ENCODE data around the gene UQCR11.
A peak's percentile ranks its signal among the peaks of the same experiment; 100 is the strongest.

UQCR11 gene

GRCh38 chr19:1631557-1632100 is 26.4 kb upstream of the UQCR11 start:
- no peak overlapping the region for H3K4me3 ChIP-seq
- peaks cover 53% of the 10 kb centered on the region for H3K36me3 ChIP-seq (ENCODE audit: insufficient read depth, low read length)

GRCh38 chr19:1630811-1631210 is 25.5 kb upstream of the UQCR11 start:
- no peak overlapping the region for H3K27ac ChIP-seq
- H3K9ac ChIP-seq (ENCODE audit: insufficient read length): no peak overlapping the region
- DNase-seq (ENCODE audit: low read depth, low spot score): no peak
- TF ChIP-seq POLR2AphosphoS5 (IDR thresholded peaks at IDR 0.05; ENCODE audit: borderline replicate concordance, low read depth, low read length) (no peak), FOXP2 (optimal IDR thresholded peaks at IDR 0.05; ENCODE audit: control extremely low read depth, extremely low read length, insufficient read depth) (no peak), EZH2 (IDR thresholded peaks at IDR 0.05) (no peak)
- peaks cover 50% of the 10 kb centered on the region for H3K36me3 ChIP-seq (ENCODE audit: insufficient read depth, low read length)
- no peaks in the 10 kb centered on the region for H3K9me3 ChIP-seq (ENCODE audit: low read depth, low read length)
- no peak overlapping the region for H3K4me3 ChIP-seq

More at GRCh38 chr19:1631557-1632100, 26.4 kb upstream of the UQCR11 start:
- H3K9me3 ChIP-seq (ENCODE audit: low read depth, low read length): no peaks in the 10 kb centered on the region
- no peak for TF ChIP-seq POLR2AphosphoS5 (IDR thresholded peaks at IDR 0.05; ENCODE audit: borderline replicate concordance, low read depth, low read length)
- no peak for TF ChIP-seq EZH2 (IDR thresholded peaks at IDR 0.05)
- TF ChIP-seq FOXP2 (optimal IDR thresholded peaks at IDR 0.05; ENCODE audit: control extremely low read depth, extremely low read length, insufficient read depth): no peak
- DNase-seq (ENCODE audit: low read depth, low spot score): no peak
- no peak overlapping the region for H3K27ac ChIP-seq
- H3K9ac ChIP-seq (ENCODE audit: insufficient read length): no peak overlapping the region

GRCh38 chr19:1630012-1630411 is 24.8 kb upstream of the UQCR11 start:
- no peak overlapping the region for H3K9ac ChIP-seq (ENCODE audit: insufficient read length)
- TF ChIP-seq EZH2 (IDR thresholded peaks at IDR 0.05) (no peak), POLR2AphosphoS5 (IDR thresholded peaks at IDR 0.05; ENCODE audit: borderline replicate concordance, low read depth, low read length) (no peak), FOXP2 (optimal IDR thresholded peaks at IDR 0.05; ENCODE audit: control extremely low read depth, extremely low read length, insufficient read depth) (no peak)

GRCh38 chr19:1629256-1629808 is 24.1 kb upstream of the UQCR11 start:
- H3K27ac ChIP-seq: no peak overlapping the region
- H3K36me3 ChIP-seq (ENCODE audit: insufficient read depth, low read length): peaks cover 47% of the 10 kb centered on the region
- TF ChIP-seq EZH2 (IDR thresholded peaks at IDR 0.05) (no peak), POLR2AphosphoS5 (IDR thresholded peaks at IDR 0.05; ENCODE audit: borderline replicate concordance, low read depth, low read length) (no peak), FOXP2 (optimal IDR thresholded peaks at IDR 0.05; ENCODE audit: control extremely low read depth, extremely low read length, insufficient read depth) (no peak)
- DNase-seq (ENCODE audit: low read depth, low spot score): no peak
- H3K9me3 ChIP-seq (ENCODE audit: low read depth, low read length): no peaks in the 10 kb centered on the region
- no peak overlapping the region for H3K4me3 ChIP-seq
- no peak overlapping the region for H3K9ac ChIP-seq (ENCODE audit: insufficient read length)

More at GRCh38 chr19:1630012-1630411, 24.8 kb upstream of the UQCR11 start:
- no peaks in the 10 kb centered on the region for H3K9me3 ChIP-seq (ENCODE audit: low read depth, low read length)
- no peak overlapping the region for H3K27ac ChIP-seq
- H3K36me3 ChIP-seq (ENCODE audit: insufficient read depth, low read length): peaks cover 47% of the 10 kb centered on the region
- H3K4me3 ChIP-seq: no peak overlapping the region
- no peak for DNase-seq (ENCODE audit: low read depth, low spot score)

- Histone ChIP-seq H3K36me3 (ENCODE audit: insufficient read depth, low read length) (peaks cover 46% of the 10 kb centered on the region), H3K9ac (ENCODE audit: insufficient read length) (no peak overlapping the region), H3K27ac (no peak overlapping the region), H3K9me3 (ENCODE audit: low read depth, low read length) (no peaks in the 10 kb centered on the region), H3K4me3 (no peak overlapping the region)
- TF ChIP-seq FOXP2 (optimal IDR thresholded peaks at IDR 0.05; ENCODE audit: control extremely low read depth, extremely low read length, insufficient read depth): no peak
- TF ChIP-seq EZH2 (IDR thresholded peaks at IDR 0.05): no peak
- no peak for TF ChIP-seq POLR2AphosphoS5 (IDR thresholded peaks at IDR 0.05; ENCODE audit: borderline replicate concordance, low read depth, low read length)
- no peak for DNase-seq (ENCODE audit: low read depth, low spot score)
These were observed 21.9 kb upstream of the UQCR11 start for GRCh38 chr19:1627194-1627593.

- TF ChIP-seq POLR2AphosphoS5 (IDR thresholded peaks at IDR 0.05; ENCODE audit: borderline replicate concordance, low read depth, low read length) (no peak; the same call in 1 of the 2 replicates), FOXP2 (optimal IDR thresholded peaks at IDR 0.05; ENCODE audit: control extremely low read depth, extremely low read length, insufficient read depth) (no peak), EZH2 (IDR thresholded peaks at IDR 0.05) (no peak)
- Histone ChIP-seq H3K36me3 (ENCODE audit: insufficient read depth, low read length) (peaks cover 42% of the 10 kb centered on the region), H3K9me3 (ENCODE audit: low read depth, low read length) (no peaks in the 10 kb centered on the region), H3K9ac (ENCODE audit: insufficient read length) (no peak overlapping the region), H3K27ac (no peak overlapping the region), H3K4me3 (no peak overlapping the region)
- DNase-seq (ENCODE audit: low read depth, low spot score): no peak
These were observed 21.3 kb upstream of the UQCR11 start for GRCh38 chr19:1626417-1627010.

- peak; percentile 16 for DNase-seq (ENCODE audit: low read depth, low spot score)
- no peak for TF ChIP-seq FOXP2 (optimal IDR thresholded peaks at IDR 0.05; ENCODE audit: control extremely low read depth, extremely low read length, insufficient read depth)
- TF ChIP-seq POLR2AphosphoS5 (IDR thresholded peaks at IDR 0.05; ENCODE audit: borderline replicate concordance, low read depth, low read length): no peak
- TF ChIP-seq EZH2 (IDR thresholded peaks at IDR 0.05): no peak
- H3K9ac ChIP-seq (ENCODE audit: insufficient read length): no peak overlapping the region
- H3K4me3 ChIP-seq: no peak overlapping the region
- H3K36me3 ChIP-seq (ENCODE audit: insufficient read depth, low read length): peaks cover 58% of the 10 kb centered on the region
- H3K9me3 ChIP-seq (ENCODE audit: low read depth, low read length): no peaks in the 10 kb centered on the region
- 0 out of 2 replicates have a peak overlapping the region, but pooled peaks have one; percentile 46 for H3K27ac ChIP-seq
These were observed 19.2 kb upstream of the UQCR11 start for GRCh38 chr19:1624458-1624857.

GRCh38 chr19:1622541-1622940 is 17.3 kb upstream of the UQCR11 start:
- H3K4me3 ChIP-seq: no peak overlapping the region
- H3K27ac ChIP-seq: no peak overlapping the region
- no peak for DNase-seq (ENCODE audit: low read depth, low spot score)
- H3K9ac ChIP-seq (ENCODE audit: insufficient read length): no peak overlapping the region
- 0 out of 2 replicates have a peak, but pooled peaks have one; percentile 12 for TF ChIP-seq POLR2AphosphoS5 (IDR thresholded peaks at IDR 0.05; ENCODE audit: borderline replicate concordance, low read depth, low read length)
- no peak for TF ChIP-seq EZH2 (IDR thresholded peaks at IDR 0.05)
- peaks cover 75% of the 10 kb centered on the region for H3K36me3 ChIP-seq (ENCODE audit: insufficient read depth, low read length)
- H3K9me3 ChIP-seq (ENCODE audit: low read depth, low read length): no peaks in the 10 kb centered on the region

Measured in SK-N-MC (cell line).